ENCODE results near the gene SLC5A9.

GRCh38 chr1:48215889-48216288 is 6.6 kb upstream of the SLC5A9 start:
- no peak for TF ChIP-seq POLR2A (IDR thresholded peaks at IDR 0.05)
- TF ChIP-seq, protein P1, sequence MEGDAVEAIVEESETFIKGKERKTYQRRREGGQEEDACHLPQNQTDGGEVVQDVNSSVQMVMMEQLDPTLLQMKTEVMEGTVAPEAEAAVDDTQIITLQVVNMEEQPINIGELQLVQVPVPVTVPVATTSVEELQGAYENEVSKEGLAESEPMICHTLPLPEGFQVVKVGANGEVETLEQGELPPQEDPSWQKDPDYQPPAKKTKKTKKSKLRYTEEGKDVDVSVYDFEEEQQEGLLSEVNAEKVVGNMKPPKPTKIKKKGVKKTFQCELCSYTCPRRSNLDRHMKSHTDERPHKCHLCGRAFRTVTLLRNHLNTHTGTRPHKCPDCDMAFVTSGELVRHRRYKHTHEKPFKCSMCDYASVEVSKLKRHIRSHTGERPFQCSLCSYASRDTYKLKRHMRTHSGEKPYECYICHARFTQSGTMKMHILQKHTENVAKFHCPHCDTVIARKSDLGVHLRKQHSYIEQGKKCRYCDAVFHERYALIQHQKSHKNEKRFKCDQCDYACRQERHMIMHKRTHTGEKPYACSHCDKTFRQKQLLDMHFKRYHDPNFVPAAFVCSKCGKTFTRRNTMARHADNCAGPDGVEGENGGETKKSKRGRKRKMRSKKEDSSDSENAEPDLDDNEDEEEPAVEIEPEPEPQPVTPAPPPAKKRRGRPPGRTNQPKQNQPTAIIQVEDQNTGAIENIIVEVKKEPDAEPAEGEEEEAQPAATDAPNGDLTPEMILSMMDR (IDR thresholded peaks at IDR 0.05) = no peak

Data from testis (tissue), 2 donors.